ENCODE measurements around the gene PPP2R5A. TPM values are rescaled to one million over a fixed set of nuclear protein-coding genes. Genes with fewer than 3 reads are reported as not detected.
"Not testable (repeated sequence)": the region's sequence is repeated elsewhere in the genome, so short reads cannot be mapped to it uniquely, and the experiment has no call there.

PPP2R5A gene
- total RNA-seq, 1 experiment from 2014 or later: 22.0 TPM

- Mint-ChIP-seq H3K27ac (peak overlapping the region in 1 of 3 experiments; percentile 29; a peak in 1 of 7 replicates), H3K4me3 (no peak overlapping the region), H3K27me3 (ENCODE audit: low read depth) (no peaks in the 10 kb centered on the region), H3K4me1 (peaks cover 18 to 19% of the 10 kb centered on the region in 2 experiments), H3K36me3 (ENCODE audit: insufficient read depth in 1 of 3, low read depth in 3 of 3) (peaks cover 10 to 27% (median 13%) of the 10 kb centered on the region in 3 experiments), H3K9me3 (peaks cover 5% of the 10 kb centered on the region in 2 experiments; a peak in 4 of 5 replicates)
- Histone ChIP-seq H3K23ac (ENCODE audit: insufficient read length, low read depth, low read length) (no peak overlapping the region), H2BK12ac (ENCODE audit: insufficient read length, low read depth, low read length) (no peak overlapping the region), H3K14ac (ENCODE audit: insufficient read depth, low read length) (no peak overlapping the region), H4K5ac (ENCODE audit: insufficient read length, low read depth, low read length) (no peak overlapping the region), H2AK5ac (ENCODE audit: insufficient read length, low read length) (no peak overlapping the region), H3K56ac (ENCODE audit: insufficient read length, low read depth, low read length) (no peak overlapping the region), H3T11ph (ENCODE audit: low read length) (no peak overlapping the region), H3K79me1 (ENCODE audit: insufficient read depth, low read depth, low read length, poor library complexity, severe bottlenecking) (no peaks in the 10 kb centered on the region), H3K4me1 (ENCODE audit: insufficient read depth, low read length) (no peaks in the 10 kb centered on the region; the same call in 1 of the 2 replicates), H2BK15ac (ENCODE audit: low read depth, low read length) (no peak overlapping the region), H2BK20ac (ENCODE audit: low read depth, low read length, poor library complexity, severe bottlenecking) (no peak overlapping the region), H3K4me2 (ENCODE audit: insufficient read depth, insufficient read length, low read length) (no peak overlapping the region), H4K8ac (replicated peaks; ENCODE audit: insufficient read length, low read depth, low read length) (no peak overlapping the region), H2BK5ac (ENCODE audit: insufficient read length, low read length) (no peak overlapping the region), H3K4ac (ENCODE audit: low read depth, low read length) (no peak overlapping the region), H3K9ac (ENCODE audit: extremely low read depth, insufficient read length, low read length) (no peak overlapping the region), H3K79me2 (ENCODE audit: insufficient read depth, low read length) (no peaks in the 10 kb centered on the region; the same call in 1 of the 2 replicates), H3K18ac (ENCODE audit: insufficient read length, low read depth, low read length) (no peak overlapping the region), H4K91ac (ENCODE audit: insufficient read length, low read depth, low read length) (no peak overlapping the region), H3K27ac (ENCODE audit: insufficient read length, low read depth, low read length) (no peak overlapping the region), H4K20me1 (ENCODE audit: control insufficient read depth, insufficient read depth, insufficient read length) (no peaks in the 10 kb centered on the region), H2AFZ (ENCODE audit: low read length) (no peak overlapping the region), H3K27me3 (ENCODE audit: insufficient read depth, low read length) (no peaks in the 10 kb centered on the region), H3K23me2 (ENCODE audit: insufficient read length, low read depth, low read length, poor library complexity, severe bottlenecking) (no peaks in the 10 kb centered on the region), H2BK120ac (ENCODE audit: low read depth, low read length, poor library complexity, severe bottlenecking) (no peak overlapping the region), H3K9me3 (ENCODE audit: control insufficient read depth, low read depth, low read length) (no peaks in the 10 kb centered on the region)
- DNase-seq: no peak
- no peak for TF ChIP-seq CTCF (conservative IDR thresholded peaks at IDR 0.05)
Observed at GRCh38 chr1:212305342-212305741, 20.1 kb downstream of the PPP2R5A start.

- Mint-ChIP-seq H3K36me3 (ENCODE audit: insufficient read depth in 1 of 3, low read depth in 3 of 3) (peaks cover 10 to 27% (median 13%) of the 10 kb centered on the region in 3 experiments), H3K27ac (peak overlapping the region in 2 of 3 experiments; percentile 12 to 93; a peak in 4 of 7 replicates)
- H3K27me3 Mint-ChIP-seq (ENCODE audit: low read depth): not testable (repeated sequence)
Observed at GRCh38 chr1:212305984-212306452, 20.8 kb downstream of the PPP2R5A start.

More at GRCh38 chr1:212305984-212306452, 20.8 kb downstream of the PPP2R5A start:
- not testable (repeated sequence) for H3K9me3 ChIP-seq (ENCODE audit: control insufficient read depth, low read depth, low read length); H3K79me2 ChIP-seq (ENCODE audit: insufficient read depth, low read length); H3K4me2 ChIP-seq (ENCODE audit: insufficient read depth, insufficient read length, low read length); H3K14ac ChIP-seq (ENCODE audit: insufficient read depth, low read length); H3K27me3 ChIP-seq (ENCODE audit: insufficient read depth, low read length); H3K23ac ChIP-seq (ENCODE audit: insufficient read length, low read depth, low read length); H3K4ac ChIP-seq (ENCODE audit: low read depth, low read length); H2AK5ac ChIP-seq (ENCODE audit: insufficient read length, low read length); H2BK120ac ChIP-seq (ENCODE audit: low read depth, low read length, poor library complexity, severe bottlenecking); H3K27ac ChIP-seq (ENCODE audit: insufficient read length, low read depth, low read length); H3T11ph ChIP-seq (ENCODE audit: low read length); H3K4me1 ChIP-seq (ENCODE audit: insufficient read depth, low read length); H3K9me3 Mint-ChIP-seq; H4K91ac ChIP-seq (ENCODE audit: insufficient read length, low read depth, low read length); H3K18ac ChIP-seq (ENCODE audit: insufficient read length, low read depth, low read length); H3K4me3 Mint-ChIP-seq; H4K8ac ChIP-seq (replicated peaks; ENCODE audit: insufficient read length, low read depth, low read length); H3K9ac ChIP-seq (ENCODE audit: extremely low read depth, insufficient read length, low read length); H3K79me1 ChIP-seq (ENCODE audit: insufficient read depth, low read depth, low read length, poor library complexity, severe bottlenecking); H2AFZ ChIP-seq (ENCODE audit: low read length); H3K56ac ChIP-seq (ENCODE audit: insufficient read length, low read depth, low read length); H2BK5ac ChIP-seq (ENCODE audit: insufficient read length, low read length); H2BK12ac ChIP-seq (ENCODE audit: insufficient read length, low read depth, low read length); H4K20me1 ChIP-seq (ENCODE audit: control insufficient read depth, insufficient read depth, insufficient read length); H2BK20ac ChIP-seq (ENCODE audit: low read depth, low read length, poor library complexity, severe bottlenecking); H2BK15ac ChIP-seq (ENCODE audit: low read depth, low read length); H3K23me2 ChIP-seq (ENCODE audit: insufficient read length, low read depth, low read length, poor library complexity, severe bottlenecking); H4K5ac ChIP-seq (ENCODE audit: insufficient read length, low read depth, low read length)
- peaks cover 25 to 26% of the 10 kb centered on the region in 2 experiments for H3K4me1 Mint-ChIP-seq
- DNase-seq: peak; percentile 59
- no CpG with 5 or more reads among the region's 7 CpGs for WGBS (ENCODE audit: extremely low coverage, insufficient read length, low lambda C conversion rate)
